Lung (tissue), 12 donors: ENCODE data around the gene XPO5. TPM values are rescaled to one million over a fixed set of nuclear protein-coding genes. Genes with fewer than 3 reads are reported as not detected.

ENCODE experiments used
- ATAC-seq: fragments of 200-7000 bp; cut with Tn5 transposase; one replicate; pipeline ENCODE4 v1.9.1; 2020; ENCODE audit warnings: moderate number of reproducible peaks; ENCODE audit not compliant: insufficient read depth, low FRiP score
- DNase-seq, 3 donors: peaks; one replicate each; pipeline ENCODE4 v3.0.0-alpha.2; 2013 to 2017
- H3K27ac ChIP-seq, 2 donors: one replicate each; pipeline ENCODE4 v1.5.1; 2013; ENCODE audit warnings: mild to moderate bottlenecking in 2 of 2, moderate library complexity in 2 of 2, control low read depth in 1 of 2, inconsistent platforms in 1 of 2, low read depth in 1 of 2, low read length in 1 of 2
- H3K27me3 ChIP-seq, 3 donors: one replicate each; pipeline ENCODE4 v1.5.1; 2013; ENCODE audit warnings: low read length in 2 of 3; ENCODE audit not compliant: control insufficient read depth in 3 of 3, insufficient read depth in 3 of 3
- H3K36me3 ChIP-seq, 4 donors: one replicate each; pipeline ENCODE4 v1.5.1; 2013; ENCODE audit warnings: low read length in 4 of 4, mild to moderate bottlenecking in 1 of 4, moderate library complexity in 1 of 4; ENCODE audit not compliant: control insufficient read depth in 4 of 4, insufficient read depth in 4 of 4
- H3K4me1 ChIP-seq, 5 donors: one replicate each; pipeline ENCODE4 v1.5.1; 2013; ENCODE audit warnings: low read length in 5 of 5, mild to moderate bottlenecking in 2 of 5, moderate library complexity in 1 of 5; ENCODE audit not compliant: control insufficient read depth in 5 of 5, insufficient read depth in 5 of 5
- H3K4me3 ChIP-seq: one replicate; pipeline ENCODE4 v1.5.1; 2013; ENCODE audit warnings: mild to moderate bottlenecking, control low read depth, moderate library complexity
- H3K9ac ChIP-seq, 2 donors: one replicate each; pipeline ENCODE4 v1.5.1; 2013; ENCODE audit warnings: low read length in 2 of 2, control low read depth in 1 of 2; ENCODE audit not compliant: insufficient read depth in 1 of 2
- H3K9me3 ChIP-seq, 4 donors: one replicate each; pipeline ENCODE4 v1.5.1; 2013; ENCODE audit warnings: low read length in 3 of 4, mild to moderate bottlenecking in 1 of 4, moderate library complexity in 1 of 4; ENCODE audit not compliant: control insufficient read depth in 4 of 4, insufficient read depth in 3 of 4
- WGBS, 2 donors: extraction: QIAGEN DNeasy Blood & Tissue Kit; methylation state at CpG; one replicate each; pipeline ENCODE4 v1.1.7; 2013; 5-methylcytosine and 5-hydroxymethylcytosine counted together
- polyA plus RNA-seq, 2 donors: library from polyadenylated mRNA; stranded (reverse); fragments of 200-250 nt; gene quantifications; one replicate each; pipeline ENCODE4 v1.2.1, GENCODE V29; 2013
- total RNA-seq, 2 donors: library from RNA; depleted of rRNA in 1 of 2; stranded (reverse); fragments of >200 nt in 1 of 2; gene quantifications; one replicate each; pipeline ENCODE4 v1.2.1, GENCODE V29; 2014 to 2021
- TF ChIP-seq, protein P1 (sequence below): IDR thresholded peaks from 2 replicates; pipeline ENCODE4 v1.5.1; 2012; ENCODE audit warnings: mild to moderate bottlenecking; ENCODE audit errors: control extremely low read depth, extremely low read depth
- donor health status: control.
- donor health status: control.
- donor health status: Bipolar disorder and iron deficiency.
- donor health status: healthy.
- donor health status: DM: yes; HTN: yes; CAD: no.

The XPO5 gene
- total and polyA plus RNA-seq, 4 donors = 9.3 to 30.1 (median 16.3) TPM

DNA sequence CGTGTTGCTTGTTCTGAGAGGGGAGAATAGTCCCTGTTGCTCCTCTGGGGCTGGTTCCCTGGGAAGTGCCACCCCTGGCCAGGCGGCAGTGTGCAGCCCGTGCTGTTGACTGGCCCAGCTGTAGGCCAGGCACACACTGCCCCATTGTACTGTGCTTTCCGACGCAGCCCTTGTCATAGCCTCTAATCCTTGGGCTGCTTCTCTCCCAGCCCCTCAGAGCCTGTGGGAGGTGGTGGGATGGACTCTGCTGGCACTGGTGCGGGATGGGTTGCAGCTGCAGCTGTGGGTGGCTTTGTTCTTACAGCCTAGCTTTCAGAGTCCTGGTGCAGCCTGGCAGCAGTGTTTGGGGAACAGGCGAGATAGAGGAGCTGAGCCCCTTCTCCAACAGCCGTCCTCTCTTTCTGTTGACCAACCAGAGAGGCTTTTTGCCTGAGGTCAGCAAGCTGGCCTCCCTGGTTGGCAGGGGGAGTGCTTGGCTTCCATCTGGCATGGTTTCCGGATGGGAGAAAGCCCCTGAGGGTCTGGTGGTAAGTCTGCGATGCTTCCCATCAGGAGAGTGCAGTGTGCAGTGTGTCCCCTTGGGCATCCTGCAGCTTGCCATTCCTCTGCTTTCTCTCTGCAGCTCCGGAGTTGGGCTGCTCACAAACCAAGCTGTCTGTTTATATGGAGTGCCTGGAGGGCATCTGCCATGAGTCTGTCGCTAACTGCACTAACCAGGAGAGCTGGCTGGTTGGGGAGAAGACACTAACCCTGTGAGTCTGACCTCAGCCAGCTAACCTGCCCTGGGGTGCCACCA is 86.4 kb downstream of the XPO5 start:
- DNase-seq = no peak
- TF ChIP-seq, protein P1, sequence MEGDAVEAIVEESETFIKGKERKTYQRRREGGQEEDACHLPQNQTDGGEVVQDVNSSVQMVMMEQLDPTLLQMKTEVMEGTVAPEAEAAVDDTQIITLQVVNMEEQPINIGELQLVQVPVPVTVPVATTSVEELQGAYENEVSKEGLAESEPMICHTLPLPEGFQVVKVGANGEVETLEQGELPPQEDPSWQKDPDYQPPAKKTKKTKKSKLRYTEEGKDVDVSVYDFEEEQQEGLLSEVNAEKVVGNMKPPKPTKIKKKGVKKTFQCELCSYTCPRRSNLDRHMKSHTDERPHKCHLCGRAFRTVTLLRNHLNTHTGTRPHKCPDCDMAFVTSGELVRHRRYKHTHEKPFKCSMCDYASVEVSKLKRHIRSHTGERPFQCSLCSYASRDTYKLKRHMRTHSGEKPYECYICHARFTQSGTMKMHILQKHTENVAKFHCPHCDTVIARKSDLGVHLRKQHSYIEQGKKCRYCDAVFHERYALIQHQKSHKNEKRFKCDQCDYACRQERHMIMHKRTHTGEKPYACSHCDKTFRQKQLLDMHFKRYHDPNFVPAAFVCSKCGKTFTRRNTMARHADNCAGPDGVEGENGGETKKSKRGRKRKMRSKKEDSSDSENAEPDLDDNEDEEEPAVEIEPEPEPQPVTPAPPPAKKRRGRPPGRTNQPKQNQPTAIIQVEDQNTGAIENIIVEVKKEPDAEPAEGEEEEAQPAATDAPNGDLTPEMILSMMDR = no peak
- no peak overlapping the region for H3K9ac ChIP-seq
- ATAC-seq = no peak
- no peaks in the 10 kb centered on the region for H3K27me3 ChIP-seq
- peaks cover 0 to 6% (median 0%) of the 10 kb centered on the region in 4 donors for H3K36me3 ChIP-seq
- no peak overlapping the region for H3K4me3 ChIP-seq
- H3K9me3 ChIP-seq = no peaks in the 10 kb centered on the region
- H3K27ac ChIP-seq = no peak overlapping the region
- H3K4me1 ChIP-seq = peaks cover 5 to 16% (median 12%) of the 10 kb centered on the region in 5 donors
- WGBS, 2 donors = 93 to 96% methylated on average over 12 of the region's 12 CpGs

DNA sequence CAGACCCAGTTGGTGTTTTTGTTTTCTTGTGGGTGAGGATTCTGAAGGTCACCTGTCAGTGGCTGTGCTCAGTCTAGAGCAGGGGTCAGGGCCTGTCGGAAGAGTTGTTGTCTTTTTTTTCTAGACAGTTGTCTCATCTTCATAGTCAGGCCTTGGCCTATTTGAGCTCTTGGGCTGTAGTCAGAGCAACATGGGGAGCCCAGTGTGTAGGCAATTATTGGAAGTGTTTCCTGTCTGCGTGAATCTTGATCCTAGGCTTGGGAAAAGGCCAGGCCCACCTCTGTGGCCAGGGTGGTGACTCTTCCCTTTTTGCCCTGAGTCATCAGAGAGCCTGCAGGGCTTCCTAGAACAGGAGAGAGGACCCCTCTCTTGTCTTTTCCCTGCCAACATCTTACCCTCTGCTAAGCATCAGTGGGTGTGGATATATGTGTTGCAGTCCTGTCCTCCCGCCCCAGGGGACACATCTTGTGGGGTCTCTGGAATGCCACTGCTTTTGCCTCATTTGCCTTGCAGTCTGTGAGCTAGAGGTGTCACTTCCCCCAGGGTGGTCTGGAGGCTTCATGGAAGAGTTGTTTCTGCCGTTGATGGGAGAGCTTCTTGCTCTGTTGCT is 87.1 kb downstream of the XPO5 start:
- no peaks in the 10 kb centered on the region for H3K9me3 ChIP-seq
- 75 to 89% methylated on average over 4 of the region's 4 CpGs for WGBS, 2 donors
- H3K27me3 ChIP-seq = no peaks in the 10 kb centered on the region
- H3K27ac ChIP-seq = no peak overlapping the region
- ATAC-seq = no peak
- TF ChIP-seq, protein P1 = no peak
- no peak for DNase-seq
- no peak overlapping the region for H3K4me3 ChIP-seq
- H3K36me3 ChIP-seq = peaks cover 0 to 6% (median 0%) of the 10 kb centered on the region in 4 donors
- H3K4me1 ChIP-seq = peaks cover 5 to 16% (median 12%) of the 10 kb centered on the region in 5 donors
- no peak overlapping the region for H3K9ac ChIP-seq

DNA sequence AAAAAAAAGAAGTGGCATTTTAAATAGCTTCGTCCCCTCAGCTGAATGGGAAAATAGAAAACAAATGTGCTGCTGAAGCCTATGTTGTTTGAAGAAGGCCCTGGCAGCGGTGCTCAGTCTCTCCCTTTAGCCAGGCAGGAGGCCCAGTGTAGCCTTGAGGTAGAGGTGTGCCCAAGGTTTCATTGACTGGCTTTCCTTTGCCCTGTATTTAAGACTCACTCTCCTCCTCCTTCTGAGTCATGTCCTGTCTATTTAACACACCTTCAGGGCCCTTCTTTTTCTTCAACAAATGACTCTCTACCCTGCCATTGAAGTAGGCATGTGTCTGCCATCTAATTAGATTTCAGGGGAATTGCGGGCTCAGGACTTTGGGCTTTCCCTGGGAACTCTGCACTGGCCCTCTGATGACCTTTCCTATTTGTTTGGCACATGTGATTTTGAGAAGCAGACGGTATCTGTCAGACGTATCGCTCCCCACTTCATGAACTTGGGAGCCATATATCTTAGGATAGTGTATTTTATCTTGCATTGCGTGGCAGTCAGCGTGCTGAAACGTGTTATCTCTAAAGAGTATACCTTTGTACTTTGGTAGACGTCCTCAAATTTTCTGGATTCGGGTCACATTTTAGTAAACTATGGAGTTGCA is 94.1 kb downstream of the XPO5 start:
- Histone ChIP-seq H3K27ac (no peak overlapping the region), H3K9ac (no peak overlapping the region), H3K9me3 (no peaks in the 10 kb centered on the region), H3K36me3 (peaks cover 0 to 4% (median under 1%) of the 10 kb centered on the region in 4 donors), H3K27me3 (no peaks in the 10 kb centered on the region), H3K4me1 (peaks cover 7 to 16% (median 10%) of the 10 kb centered on the region in 5 donors), H3K4me3 (no peak overlapping the region)
- 89 to 95% methylated on average over 11 of the region's 11 CpGs for WGBS, 2 donors
- no peak for DNase-seq
- TF ChIP-seq, protein P1 = no peak
- ATAC-seq = no peak
